Neuronal stem cell (in vitro differentiated cells): Measurements from ENCODE around the gene TRAF5.
"Not testable (repeated sequence)": the region's sequence is repeated elsewhere in the genome, so short reads cannot be mapped to it uniquely, and the experiment has no call there.

Experiments used
- DNase-seq: peaks from one replicate; pipeline ENCODE4 v3.0.0-alpha.2; 2013; ENCODE audit warnings: low spot score
- H2AFZ ChIP-seq: one replicate; pipeline ENCODE4 v1.6.1; 2013; ENCODE audit warnings: mild to moderate bottlenecking, low read length, inconsistent platforms
- H2AK5ac ChIP-seq: 2 replicates; pipeline ENCODE4 v1.6.1; 2013; ENCODE audit warnings: low read depth, mild to moderate bottlenecking, inconsistent platforms, low read length, moderate library complexity, mixed read lengths
- H2BK120ac ChIP-seq: 2 replicates; pipeline ENCODE4 v1.6.1; 2013; ENCODE audit warnings: low read depth, mild to moderate bottlenecking, inconsistent platforms, low read length, moderate library complexity, mixed read lengths
- H2BK12ac ChIP-seq: one replicate; pipeline ENCODE4 v1.6.1; 2013; ENCODE audit warnings: low read length, inconsistent platforms
- H2BK15ac ChIP-seq: 2 replicates; pipeline ENCODE4 v1.6.1; 2013; ENCODE audit warnings: mild to moderate bottlenecking, low read length, inconsistent platforms, mixed read lengths
- H2BK5ac ChIP-seq: one replicate; pipeline ENCODE4 v1.6.1; 2013; ENCODE audit warnings: inconsistent platforms, mild to moderate bottlenecking, low read length, moderate library complexity
- H3K14ac ChIP-seq: one replicate; pipeline ENCODE4 v1.6.1; 2013; ENCODE audit warnings: low read length, inconsistent platforms
- H3K18ac ChIP-seq: 2 replicates; pipeline ENCODE4 v1.6.1; 2013; ENCODE audit warnings: low read length, inconsistent platforms
- H3K23ac ChIP-seq: 2 replicates; pipeline ENCODE4 v1.6.1; 2013; ENCODE audit warnings: low read depth, mild to moderate bottlenecking, mixed read lengths, low read length, inconsistent platforms; ENCODE audit not compliant: poor library complexity
- H3K27ac ChIP-seq: replicated peaks from 3 replicates; pipeline ENCODE4 v1.5.1; 2013; ENCODE audit warnings: low read length, inconsistent platforms
- H3K27me3 ChIP-seq, 3 experiments: 2 replicates each; pipeline ENCODE4 v1.6.1; 2013; ENCODE audit warnings: low read length in 3 of 3, mild to moderate bottlenecking in 2 of 3, inconsistent platforms in 1 of 3, low read depth in 1 of 3, mixed read lengths in 1 of 3, moderate library complexity in 1 of 3; ENCODE audit not compliant: control insufficient read depth in 3 of 3, insufficient read depth in 3 of 3
- H3K36me3 ChIP-seq, 2 donors: replicated peaks in 1 of 2; 2 replicates each; pipeline ENCODE4 v1.6.1; 2013; ENCODE audit warnings: low read length in 2 of 2; ENCODE audit not compliant: control insufficient read depth in 2 of 2, insufficient read depth in 2 of 2
- H3K4ac ChIP-seq: 2 replicates; pipeline ENCODE4 v1.6.1; 2013; ENCODE audit warnings: inconsistent platforms, mild to moderate bottlenecking, low read length, moderate library complexity
- H3K4me1 ChIP-seq, 2 donors: 1 replicate in 1 of 2; 2 replicates in 1 of 2; pipeline ENCODE4 v1.6.1; 2013; ENCODE audit warnings: low read length in 2 of 2, low read depth in 1 of 2; ENCODE audit not compliant: control insufficient read depth in 2 of 2, insufficient read depth in 1 of 2
- H3K4me2 ChIP-seq: one replicate; pipeline ENCODE4 v1.6.1; 2013; ENCODE audit warnings: mild to moderate bottlenecking, low read length, inconsistent platforms; ENCODE audit not compliant: insufficient read depth, poor library complexity, severe bottlenecking
- H3K4me3 ChIP-seq, 2 donors: 2 replicates each; pipeline ENCODE4 v1.5.1; 2013; ENCODE audit warnings: low read length in 2 of 2, mild to moderate bottlenecking in 2 of 2, inconsistent platforms in 1 of 2, moderate library complexity in 1 of 2
- H3K79me1 ChIP-seq: one replicate; pipeline ENCODE4 v1.6.1; 2013; ENCODE audit warnings: low read depth, mild to moderate bottlenecking, inconsistent platforms, low read length, moderate library complexity
- H3K9ac ChIP-seq: one replicate; pipeline ENCODE4 v1.6.1; 2013; ENCODE audit warnings: mild to moderate bottlenecking, low read depth, low read length, inconsistent platforms; ENCODE audit not compliant: poor library complexity
- H3K9me3 ChIP-seq, 2 donors: replicated peaks in 1 of 2; 2 replicates each; pipeline versions ENCODE3 to v1.6.1; 2013; ENCODE audit warnings: low read length in 2 of 2, mild to moderate bottlenecking in 2 of 2, inconsistent platforms in 1 of 2, low read depth in 1 of 2, mixed read lengths in 1 of 2, moderate library complexity in 1 of 2; ENCODE audit not compliant: control insufficient read depth in 2 of 2, insufficient read depth in 1 of 2
- H4K8ac ChIP-seq: one replicate; pipeline ENCODE4 v1.6.1; 2013; ENCODE audit warnings: low read depth, mild to moderate bottlenecking, inconsistent platforms, low read length, moderate library complexity
- H4K91ac ChIP-seq: one replicate; pipeline ENCODE4 v1.6.1; 2013; ENCODE audit warnings: low read length, low read depth, mild to moderate bottlenecking, inconsistent platforms; ENCODE audit not compliant: poor library complexity
- WGBS, 2 donors: extraction: QIAGEN DNeasy Blood & Tissue Kit; methylation state at CpG; one replicate each; pipeline ENCODE4 v1.1.7; 2013; ENCODE audit warnings: missing lambda C conversion rate in 2 of 2, mixed read lengths in 1 of 2; ENCODE audit not compliant: insufficient read length in 2 of 2, insufficient replicate concordance in 1 of 2; ENCODE audit errors: extremely low coverage in 2 of 2; 5-methylcytosine and 5-hydroxymethylcytosine counted together

The TRAF5 gene

DNA sequence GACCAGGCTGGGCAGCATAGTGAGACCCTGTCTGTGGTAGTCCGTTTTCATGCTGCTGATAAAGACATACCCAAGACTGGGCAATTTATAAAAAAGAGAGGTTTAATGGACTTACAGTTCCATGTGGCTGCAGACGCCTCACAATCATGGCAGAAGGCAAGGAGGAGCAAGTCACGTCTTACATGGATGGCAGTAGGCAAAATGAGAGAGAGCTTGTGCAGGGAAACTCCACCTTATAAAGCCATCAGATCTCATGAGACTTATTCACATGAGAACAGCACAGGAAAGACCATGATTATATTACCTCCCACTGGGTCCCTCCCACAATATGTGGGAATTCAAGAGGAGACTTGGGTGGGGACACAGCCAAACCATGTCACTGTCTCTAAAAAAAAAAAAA, 25.4 kb downstream of the TRAF5 start:
- not testable (repeated sequence) for H4K8ac ChIP-seq, H3K4me1 ChIP-seq, H3K14ac ChIP-seq, H3K9ac ChIP-seq, H3K27me3 ChIP-seq, H2BK5ac ChIP-seq, DNase-seq, H2AK5ac ChIP-seq, H3K9me3 ChIP-seq, H3K27ac ChIP-seq, H3K36me3 ChIP-seq, H2BK15ac ChIP-seq, H3K79me1 ChIP-seq, H4K91ac ChIP-seq, H2AFZ ChIP-seq, H3K4me2 ChIP-seq, H2BK12ac ChIP-seq, H3K23ac ChIP-seq, H3K18ac ChIP-seq, H3K4me3 ChIP-seq, H3K4ac ChIP-seq, H2BK120ac ChIP-seq
- WGBS, 2 donors: no CpG with 5 or more reads among the region's 3 CpGs

DNA sequence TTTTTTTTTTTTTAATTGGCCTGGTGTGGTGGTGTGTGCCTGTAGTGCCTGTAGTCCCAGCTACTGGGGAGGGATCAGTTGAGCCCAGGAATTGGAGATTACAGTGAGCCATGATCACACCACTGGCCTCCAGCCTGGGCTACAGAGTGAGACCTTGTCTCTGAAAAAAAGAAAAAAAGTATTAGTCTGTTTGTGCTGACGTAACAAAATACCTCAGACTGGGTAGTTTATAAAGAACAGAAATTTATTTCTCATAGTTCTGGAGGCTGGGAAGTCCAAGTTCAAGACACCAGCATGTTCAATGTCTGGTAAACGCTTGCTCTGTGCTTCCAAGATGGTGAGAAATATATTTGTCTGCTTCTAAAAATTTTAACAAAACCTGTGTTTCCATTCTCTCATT, 25.8 kb downstream of the TRAF5 start:
- DNase-seq: no peak
- Histone ChIP-seq H3K27ac (no peak overlapping the region), H4K91ac (no peak overlapping the region)

DNA sequence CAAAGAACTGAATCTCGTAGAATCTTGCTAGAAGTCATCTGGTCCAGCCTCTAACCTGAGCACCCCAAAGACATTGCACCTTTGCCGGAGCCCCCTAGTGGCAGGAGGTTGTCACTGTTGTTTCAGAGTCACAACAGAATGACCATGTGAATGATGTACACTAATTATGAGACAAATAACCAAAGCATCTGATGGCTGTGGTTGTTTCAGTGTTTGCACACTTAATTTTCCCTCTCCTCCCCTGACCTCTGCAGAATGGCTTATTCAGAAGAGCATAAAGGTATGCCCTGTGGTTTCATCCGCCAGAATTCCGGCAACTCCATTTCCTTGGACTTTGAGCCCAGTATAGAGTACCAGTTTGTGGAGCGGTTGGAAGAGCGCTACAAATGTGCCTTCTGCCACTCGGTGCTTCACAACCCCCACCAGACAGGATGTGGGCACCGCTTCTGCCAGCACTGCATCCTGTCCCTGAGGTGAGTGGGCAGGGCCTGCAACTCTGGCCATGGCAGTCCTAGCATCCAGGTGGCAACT, 26.4 kb downstream of the TRAF5 start:
- Histone ChIP-seq H2AFZ (no peak overlapping the region), H2BK5ac (no peak overlapping the region), H2BK120ac (no peak overlapping the region), H3K9ac (no peak overlapping the region), H3K79me1 (peaks cover 4% of the 10 kb centered on the region), H3K4me3 (no peak overlapping the region), H4K8ac (no peak overlapping the region), H3K4me1 (no peaks in the 10 kb centered on the region), H2BK12ac (no peak overlapping the region), H3K18ac (no peak overlapping the region), H4K91ac (no peak overlapping the region), H3K27me3 (no peaks in the 10 kb centered on the region), H3K27ac (no peak overlapping the region), H3K23ac (no peak overlapping the region), H2AK5ac (no peak overlapping the region), H3K4me2 (no peak overlapping the region), H3K14ac (no peak overlapping the region), H2BK15ac (no peak overlapping the region), H3K4ac (no peak overlapping the region), H3K36me3 (peaks cover 0 to 5% of the 10 kb centered on the region in 2 donors), H3K9me3 (peaks cover 0 to 2% of the 10 kb centered on the region in 2 donors)
- DNase-seq: no peak
- no CpG with 5 or more reads among the region's 8 CpGs for WGBS, 2 donors

More for the DNA sequence above, 25.8 kb downstream of the TRAF5 start:
- Histone ChIP-seq H2AFZ (no peak overlapping the region), H3K9me3 (peaks cover 0 to 2% of the 10 kb centered on the region in 2 donors), H2BK120ac (no peak overlapping the region), H3K4me1 (no peaks in the 10 kb centered on the region), H3K4ac (no peak overlapping the region), H2BK5ac (no peak overlapping the region), H3K23ac (no peak overlapping the region), H3K14ac (no peak overlapping the region), H3K4me3 (no peak overlapping the region), H3K27me3 (no peaks in the 10 kb centered on the region), H2AK5ac (no peak overlapping the region), H2BK15ac (no peak overlapping the region), H3K18ac (no peak overlapping the region), H4K8ac (no peak overlapping the region), H2BK12ac (no peak overlapping the region), H3K4me2 (no peak overlapping the region), H3K9ac (no peak overlapping the region), H3K36me3 (peaks cover 0 to 5% of the 10 kb centered on the region in 2 donors), H3K79me1 (peaks cover 4% of the 10 kb centered on the region)
- no CpG with 5 or more reads among the region's 2 CpGs for WGBS, 2 donors

DNA sequence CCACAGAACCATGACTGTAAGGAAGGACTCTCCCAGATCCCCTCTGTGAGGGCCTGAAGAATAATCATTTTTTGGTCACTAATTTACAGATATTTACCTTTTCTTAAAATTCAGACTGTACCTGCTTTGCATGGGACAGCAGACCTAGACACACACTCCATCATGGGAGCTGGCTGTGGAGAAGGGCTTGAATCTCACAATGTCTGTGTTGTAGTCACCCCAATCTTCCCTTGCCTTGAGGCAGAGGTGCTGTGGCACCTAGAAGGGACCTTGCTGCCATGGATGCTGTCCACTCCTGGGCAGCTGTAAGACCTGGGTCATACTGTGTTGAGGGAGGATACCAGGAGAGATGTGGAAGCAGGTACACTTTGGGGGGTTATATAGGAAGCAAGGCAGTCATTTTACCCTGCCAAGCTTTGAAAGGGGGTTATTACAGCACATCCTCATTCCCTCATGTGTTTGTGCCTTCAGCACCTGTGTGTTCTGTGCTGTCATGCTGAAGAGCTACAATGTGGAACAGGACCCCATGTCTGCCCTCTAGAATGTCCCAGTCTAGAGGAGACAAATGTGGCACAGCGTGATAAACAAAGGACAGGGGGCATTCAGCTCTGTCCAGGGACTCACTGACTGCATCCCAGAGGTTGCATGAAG, 27.1 kb downstream of the TRAF5 start:
- Histone ChIP-seq H3K18ac (no peak overlapping the region), H3K9ac (no peak overlapping the region), H3K4me3 (no peak overlapping the region), H3K36me3 (peaks cover 0 to 5% of the 10 kb centered on the region in 2 donors), H3K27ac (no peak overlapping the region), H3K79me1 (peaks cover 4% of the 10 kb centered on the region), H3K27me3 (no peaks in the 10 kb centered on the region), H2AK5ac (no peak overlapping the region), H3K9me3 (peaks cover 0 to 2% of the 10 kb centered on the region in 2 donors), H3K4me1 (no peaks in the 10 kb centered on the region), H3K14ac (no peak overlapping the region), H2AFZ (no peak overlapping the region), H3K23ac (no peak overlapping the region), H4K91ac (no peak overlapping the region), H4K8ac (no peak overlapping the region), H2BK5ac (no peak overlapping the region), H2BK15ac (no peak overlapping the region), H3K4me2 (no peak overlapping the region), H3K4ac (no peak overlapping the region), H2BK120ac (no peak overlapping the region), H2BK12ac (no peak overlapping the region)
- DNase-seq: no peak
- WGBS, 2 donors: no CpG with 5 or more reads among the region's 1 CpG
